ENCODE data around the gene JARID2. TPM values are rescaled to one million over a fixed set of nuclear protein-coding genes. Genes with fewer than 3 reads are reported as not detected.

JARID2 gene
- total RNA-seq, 2 experiments from 2014 or later, result 19.0 to 19.5 TPM

DNA sequence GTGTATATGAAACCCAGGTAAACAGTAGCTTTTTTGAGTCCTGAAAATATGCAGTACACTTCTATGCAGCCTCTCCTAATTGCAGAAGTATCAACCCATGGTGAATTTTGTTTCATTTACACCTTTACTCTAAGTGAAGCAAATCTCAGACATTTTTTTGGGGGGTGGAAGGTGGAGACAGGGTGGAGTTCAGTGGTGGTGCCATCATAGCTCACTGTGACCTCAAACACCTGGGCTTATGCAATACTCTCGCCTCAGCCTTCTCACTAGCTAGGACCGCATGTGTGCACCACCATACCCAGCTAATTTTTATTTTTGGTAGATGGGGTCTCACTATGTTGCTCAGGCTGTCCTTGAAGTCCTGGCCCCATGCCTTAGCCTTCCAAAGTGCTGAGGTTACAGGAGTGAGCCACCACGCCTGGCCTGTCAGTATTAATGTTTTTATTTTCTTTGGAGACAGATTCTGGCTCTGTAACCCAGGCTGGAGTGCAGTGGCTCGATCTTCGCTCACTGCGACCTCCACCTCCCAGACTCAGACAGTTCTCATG is 80.3 kb downstream of the JARID2 start:
- H3K4me1 ChIP-seq (ENCODE audit: insufficient read depth, low read length, poor library complexity, severe bottlenecking), result peaks cover 67% of the 10 kb centered on the region
- no TSS peak for BruUV-seq (replicated peaks)
- peaks cover 10% of the 10 kb centered on the region; the same call in 1 of the 2 replicates for H4K20me1 ChIP-seq (ENCODE audit: insufficient read depth, low read length)
- intact Hi-C loops (cut with micrococcal nuclease; ENCODE audit: unreplicated experiment), result loop anchor here (5.0 kb wide), 1 partner anchor 59 kb away; no protein-coding TSS in a partner anchor
- ChIA-PET CTCF (ENCODE audit: unreplicated experiment) (interaction anchor here (1.1 kb wide), 1 partner anchor 24 kb away, joined by 3 read pairs; no protein-coding TSS in a partner anchor), POLR2A (interaction anchor here (0.6 to 2.6 kb wide), 7 partner anchors 12 to 148 kb away, joined by 3 to 10 read pairs (median 5); no protein-coding TSS in a partner anchor)
- H3K4me2 ChIP-seq (ENCODE audit: low read length), result peak overlapping the region; percentile 57
- no peak overlapping the region for H2AFZ ChIP-seq (ENCODE audit: low read length)
- no peak overlapping the region for H3K4me3 ChIP-seq (ENCODE audit: low read depth, low read length, poor library complexity, severe bottlenecking)
- H3K9me3 ChIP-seq (ENCODE audit: low read length), result peaks cover 9% of the 10 kb centered on the region
- H3K9me2 ChIP-seq (ENCODE audit: insufficient read depth, low read length), result no peaks in the 10 kb centered on the region
- DNase-seq (ENCODE audit: low spot score), result peak; percentile 35
- no peak for TF ChIP-seq EZH2phosphoT487 (IDR thresholded peaks at IDR 0.05; ENCODE audit: borderline replicate concordance, low read depth, low read length)
- TF ChIP-seq, protein P1, sequence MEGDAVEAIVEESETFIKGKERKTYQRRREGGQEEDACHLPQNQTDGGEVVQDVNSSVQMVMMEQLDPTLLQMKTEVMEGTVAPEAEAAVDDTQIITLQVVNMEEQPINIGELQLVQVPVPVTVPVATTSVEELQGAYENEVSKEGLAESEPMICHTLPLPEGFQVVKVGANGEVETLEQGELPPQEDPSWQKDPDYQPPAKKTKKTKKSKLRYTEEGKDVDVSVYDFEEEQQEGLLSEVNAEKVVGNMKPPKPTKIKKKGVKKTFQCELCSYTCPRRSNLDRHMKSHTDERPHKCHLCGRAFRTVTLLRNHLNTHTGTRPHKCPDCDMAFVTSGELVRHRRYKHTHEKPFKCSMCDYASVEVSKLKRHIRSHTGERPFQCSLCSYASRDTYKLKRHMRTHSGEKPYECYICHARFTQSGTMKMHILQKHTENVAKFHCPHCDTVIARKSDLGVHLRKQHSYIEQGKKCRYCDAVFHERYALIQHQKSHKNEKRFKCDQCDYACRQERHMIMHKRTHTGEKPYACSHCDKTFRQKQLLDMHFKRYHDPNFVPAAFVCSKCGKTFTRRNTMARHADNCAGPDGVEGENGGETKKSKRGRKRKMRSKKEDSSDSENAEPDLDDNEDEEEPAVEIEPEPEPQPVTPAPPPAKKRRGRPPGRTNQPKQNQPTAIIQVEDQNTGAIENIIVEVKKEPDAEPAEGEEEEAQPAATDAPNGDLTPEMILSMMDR (conservative IDR thresholded peaks at IDR 0.05; ENCODE audit: low read length), result no peak
- H3K27ac ChIP-seq (ENCODE audit: low read depth, low read length, poor library complexity, severe bottlenecking), result no peak overlapping the region
- H3K79me2 ChIP-seq (ENCODE audit: insufficient read depth, low read depth, low read length), result peaks cover 56% of the 10 kb centered on the region; the same call in 1 of the 2 replicates
- peaks cover 7% of the 10 kb centered on the region for H3K36me3 ChIP-seq (ENCODE audit: insufficient read depth, low read length)

DNA sequence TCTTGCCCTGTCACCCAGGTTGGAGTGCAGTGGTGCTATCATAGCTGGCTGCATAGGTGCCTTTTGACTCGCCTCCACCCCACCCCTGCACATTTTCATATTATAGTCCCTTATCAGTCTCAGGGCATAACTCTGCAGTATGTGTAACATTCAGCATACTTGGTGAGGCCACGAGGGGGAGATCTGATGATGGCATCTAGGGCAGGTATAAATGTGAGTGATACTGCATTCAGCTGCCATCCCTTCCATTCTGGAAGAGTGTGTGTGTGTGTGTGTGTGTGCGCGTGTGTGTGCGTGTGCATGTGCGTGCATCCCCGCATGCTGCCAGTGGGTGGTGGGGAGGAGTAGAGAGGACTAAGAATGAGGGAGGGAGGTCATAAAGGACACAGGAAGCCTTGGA is 81.4 kb downstream of the JARID2 start:
- Histone ChIP-seq H3K4me1 (ENCODE audit: insufficient read depth, low read length, poor library complexity, severe bottlenecking) (peaks cover 78% of the 10 kb centered on the region), H3K79me2 (ENCODE audit: insufficient read depth, low read depth, low read length) (peaks cover 63% of the 10 kb centered on the region), H2AFZ (ENCODE audit: low read length) (no peak overlapping the region), H3K27ac (ENCODE audit: low read depth, low read length, poor library complexity, severe bottlenecking) (no peak overlapping the region), H3K9me2 (ENCODE audit: insufficient read depth, low read length) (no peaks in the 10 kb centered on the region), H3K9me3 (ENCODE audit: low read length) (peaks cover 9% of the 10 kb centered on the region), H3K4me2 (ENCODE audit: low read length) (peak overlapping the region; percentile 57), H4K20me1 (ENCODE audit: insufficient read depth, low read length) (peaks cover 10% of the 10 kb centered on the region; the same call in 1 of the 2 replicates), H3K36me3 (ENCODE audit: insufficient read depth, low read length) (peaks cover 7% of the 10 kb centered on the region), H3K4me3 (ENCODE audit: low read depth, low read length, poor library complexity, severe bottlenecking) (no peak overlapping the region)
- intact Hi-C loops (cut with micrococcal nuclease; ENCODE audit: unreplicated experiment), result loop anchor here (1.0 to 5.0 kb wide), 4 partner anchors 60 to 114 kb away; no protein-coding TSS in a partner anchor
- no TSS peak for BruUV-seq (replicated peaks)
- ChIA-PET CTCF (ENCODE audit: unreplicated experiment) (interaction anchor here (0.5 kb wide), 1 partner anchor 63 kb away, joined by 4 read pairs; no protein-coding TSS in a partner anchor), POLR2A (interaction anchor here (0.5 to 2.0 kb wide), 5 partner anchors 18 to 96 kb away, joined by 3 to 10 read pairs (median 3); no protein-coding TSS in a partner anchor)
- TF ChIP-seq EZH2phosphoT487 (IDR thresholded peaks at IDR 0.05; ENCODE audit: borderline replicate concordance, low read depth, low read length), result no peak
- TF ChIP-seq, protein P1 (conservative IDR thresholded peaks at IDR 0.05; ENCODE audit: low read length), result peak; percentile 73
- peak; percentile 78 for DNase-seq (ENCODE audit: low spot score)
